Fibroblast of lung (primary cell): ENCODE results near the gene SUSD1. TPM values are rescaled to one million over a fixed set of nuclear protein-coding genes. Genes with fewer than 3 reads are reported as not detected.
A peak's percentile ranks its signal among the peaks of the same experiment; 100 is the strongest.

ENCODE experiments used
- DNase-seq, 2 donors: peaks; one replicate each; pipeline versions ENCODE4 v3.0.0 to v3.0.0-alpha.2; 2010; ENCODE audit warnings: low read depth in 2 of 2
- H2AFZ ChIP-seq: 2 replicates; pipeline ENCODE4 v1.5.1; 2012; ENCODE audit warnings: low read length, control low read depth, inconsistent platforms
- H3K27ac ChIP-seq: 2 replicates; pipeline ENCODE4 v1.5.1; 2011; ENCODE audit warnings: low read length, control low read depth; ENCODE audit not compliant: insufficient read depth
- H3K27me3 ChIP-seq: 2 replicates; pipeline ENCODE4 v1.5.1; 2011; ENCODE audit warnings: mild to moderate bottlenecking, low read length; ENCODE audit not compliant: control insufficient read depth, insufficient read depth
- H3K36me3 ChIP-seq: 2 replicates; pipeline ENCODE4 v1.5.1; 2011; ENCODE audit warnings: low read length; ENCODE audit not compliant: control insufficient read depth, insufficient read depth
- H3K4me1 ChIP-seq: 2 replicates; pipeline ENCODE4 v1.5.1; 2011; ENCODE audit warnings: low read length; ENCODE audit not compliant: control insufficient read depth, insufficient read depth; ENCODE audit errors: extremely low read depth
- H3K4me2 ChIP-seq: 2 replicates; pipeline ENCODE4 v1.5.1; 2011; ENCODE audit warnings: low read length, control low read depth; ENCODE audit not compliant: insufficient read depth; ENCODE audit errors: extremely low read depth
- H3K4me3 ChIP-seq, 4 experiments: fragments of 200-600 bp in 1 of 4; sonication (generic) in 1 of 4; replicated peaks in 1 of 4; 2 replicates each; pipeline ENCODE4 v1.5.1; 2011 to 2016; ENCODE audit warnings: low read length in 4 of 4, low read depth in 3 of 4, mild to moderate bottlenecking in 3 of 4, control low read depth in 2 of 4, inconsistent platforms in 1 of 4, mixed read lengths in 1 of 4; ENCODE audit not compliant: insufficient read depth in 1 of 4; ENCODE audit errors: control extremely low read depth in 1 of 4
- H3K79me2 ChIP-seq: 2 replicates; pipeline ENCODE4 v1.5.1; 2012; ENCODE audit warnings: mild to moderate bottlenecking, low read length, inconsistent platforms; ENCODE audit not compliant: control insufficient read depth, insufficient read depth
- H3K9ac ChIP-seq: 2 replicates; pipeline ENCODE4 v1.5.1; 2011; ENCODE audit warnings: mild to moderate bottlenecking, low read length, control low read depth; ENCODE audit not compliant: insufficient read depth
- H3K9me3 ChIP-seq: 2 replicates; pipeline ENCODE4 v1.5.1; 2012; ENCODE audit warnings: low read depth, low read length; ENCODE audit not compliant: control insufficient read depth, insufficient read depth
- H4K20me1 ChIP-seq: 2 replicates; pipeline ENCODE4 v1.5.1; 2011; ENCODE audit warnings: low read length; ENCODE audit not compliant: control insufficient read depth, insufficient read depth; ENCODE audit errors: extremely low read depth
- CTCF ChIP-seq, 2 donors: IDR thresholded peaks in 1 of 2; conservative IDR thresholded peaks in 1 of 2; 1 replicate in 1 of 2; 2 replicates in 1 of 2; pipeline ENCODE4 v1.5.1; 2011 to 2012; ENCODE audit warnings: low read length in 2 of 2, control low read depth in 1 of 2, inconsistent platforms in 1 of 2, low read depth in 1 of 2, mild to moderate bottlenecking in 1 of 2
- EZH2 ChIP-seq: IDR thresholded peaks from 2 replicates; pipeline ENCODE4 v1.5.1; 2012; ENCODE audit warnings: low read length, control low read depth, mild to moderate bottlenecking; ENCODE audit errors: missing control alignments
- polyA plus RNA-seq, 2 donors: library from polyadenylated mRNA; depleted of rRNA in 1 of 2; stranded (reverse) in 1 of 2; unstranded in 1 of 2; fragments of >200 nt; gene quantifications; 2 replicates each; pipeline ENCODE4 v1.2.1, GENCODE V29; 2011 to 2012; ENCODE audit warnings: missing spikeins in 1 of 2
- total RNA-seq: library from RNA; depleted of rRNA; stranded (reverse); fragments of >200 nt; gene quantifications from 2 replicates; pipeline ENCODE4 v1.2.1, GENCODE V29; 2014

SUSD1 gene
- total and polyA plus RNA-seq, 2 donors (not counting 1 experiment from before 2014, with no cell fraction given): 27.4 to 28.6 TPM

- H3K4me2 ChIP-seq: no peak overlapping the region
- H2AFZ ChIP-seq: no peak overlapping the region
- H3K27ac ChIP-seq: peak overlapping the region; percentile 15
- H4K20me1 ChIP-seq: no peaks in the 10 kb centered on the region
- H3K4me3 ChIP-seq: no peak overlapping the region
- no peak overlapping the region for H3K9ac ChIP-seq
- no peaks in the 10 kb centered on the region for H3K27me3 ChIP-seq
- H3K36me3 ChIP-seq: no peaks in the 10 kb centered on the region
- H3K79me2 ChIP-seq: no peaks in the 10 kb centered on the region
- H3K4me1 ChIP-seq: peaks cover 40% of the 10 kb centered on the region
- no peak for DNase-seq
- TF ChIP-seq EZH2: no peak
- no peaks in the 10 kb centered on the region for H3K9me3 ChIP-seq
These were observed 141.6 kb downstream of the SUSD1 start for GRCh38 chr9:112033237-112034215.

- Histone ChIP-seq H3K9me3 (no peaks in the 10 kb centered on the region), H3K4me3 (no peak overlapping the region), H3K27me3 (no peaks in the 10 kb centered on the region), H3K27ac (peak overlapping the region; percentile 15), H2AFZ (no peak overlapping the region), H3K4me2 (no peak overlapping the region), H3K4me1 (peaks cover 33% of the 10 kb centered on the region), H3K9ac (no peak overlapping the region), H3K36me3 (no peaks in the 10 kb centered on the region), H3K79me2 (no peaks in the 10 kb centered on the region), H4K20me1 (no peaks in the 10 kb centered on the region)
- TF ChIP-seq CTCF (conservative IDR thresholded peaks at IDR 0.05 in 1 of 2, IDR thresholded peaks at IDR 0.05 in 1 of 2; ENCODE audit: low read depth in 1 of 2, low read length in 2 of 2) (no peak), EZH2 (no peak)
- DNase-seq: peak; percentile 57 to 75
These were observed 142.4 kb downstream of the SUSD1 start for GRCh38 chr9:112032743-112033142.

GRCh38 chr9:112032009-112032408 is 143.1 kb downstream of the SUSD1 start:
- Histone ChIP-seq H3K4me3 (no peak overlapping the region), H3K27me3 (no peaks in the 10 kb centered on the region), H3K4me1 (peaks cover 28% of the 10 kb centered on the region), H2AFZ (no peak overlapping the region), H3K9ac (no peak overlapping the region), H3K4me2 (no peak overlapping the region), H4K20me1 (no peaks in the 10 kb centered on the region), H3K79me2 (no peaks in the 10 kb centered on the region), H3K27ac (peak overlapping the region; percentile 15), H3K9me3 (no peaks in the 10 kb centered on the region), H3K36me3 (no peaks in the 10 kb centered on the region)
- no peak for DNase-seq
- no peak for TF ChIP-seq EZH2
- TF ChIP-seq CTCF (conservative IDR thresholded peaks at IDR 0.05 in 1 of 2, IDR thresholded peaks at IDR 0.05 in 1 of 2; ENCODE audit: low read depth in 1 of 2, low read length in 2 of 2): no peak
